Dendritic cell treated with granulocyte-macrophage colony-stimulating factor and Interleukin-4, amounts not matched to agents 40 ng/mL and 50 ng/mL, for 4 days (primary cell): Measurements from ENCODE around the gene FOXA3.
"Not testable (repeated sequence)": the region's sequence is repeated elsewhere in the genome, so short reads cannot be mapped to it uniquely, and the experiment has no call there.

Source experiments
- H3K27ac Mint-ChIP-seq: one replicate; pipeline ENCODE4 v1.8.0; 2022; ENCODE audit warnings: mild to moderate bottlenecking, mixed read lengths
- H3K27me3 Mint-ChIP-seq: one replicate; pipeline ENCODE4 v1.8.0; 2022; ENCODE audit warnings: mild to moderate bottlenecking, mixed read lengths
- H3K36me3 Mint-ChIP-seq: one replicate; pipeline ENCODE4 v1.8.0; 2022; ENCODE audit warnings: low read depth, mixed read lengths
- H3K4me1 Mint-ChIP-seq: one replicate; pipeline ENCODE4 v1.8.0; 2022; ENCODE audit warnings: low read depth, mixed read lengths
- H3K4me3 Mint-ChIP-seq: one replicate; pipeline ENCODE4 v1.8.0; 2022; ENCODE audit warnings: mild to moderate bottlenecking, moderate library complexity, mixed read lengths
- H3K9me3 Mint-ChIP-seq: one replicate; pipeline ENCODE4 v1.8.0; 2022; ENCODE audit warnings: mixed read lengths
- intact Hi-C: fragments of 100-400 bp; cut with micrococcal nuclease; formaldehyde crosslinking; loops from one replicate; pipeline ENCODE4 v1.15.0; 2022

FOXA3 gene

GRCh38 chr19:45884682-45885555 lies 20.8 kb downstream of the FOXA3 start:
- no peak overlapping the region for H3K27ac Mint-ChIP-seq
- peak overlapping the region; percentile 85 for H3K4me3 Mint-ChIP-seq
- peaks cover 20% of the 10 kb centered on the region for H3K27me3 Mint-ChIP-seq
- H3K4me1 Mint-ChIP-seq: peaks cover 29% of the 10 kb centered on the region
- peaks cover 18% of the 10 kb centered on the region for H3K36me3 Mint-ChIP-seq
- H3K9me3 Mint-ChIP-seq: no peaks in the 10 kb centered on the region
- intact Hi-C loops: loop anchor here (5.0 kb wide), 1 partner anchor 68 kb away; the partner anchor contains the start of gene RSPH6A

- intact Hi-C loops: loop anchor here (1.0 kb wide), 1 partner anchor 22 kb away; the partner anchor contains the start of gene SYMPK
- H3K27me3 Mint-ChIP-seq: peaks cover 13% of the 10 kb centered on the region
- H3K4me3 Mint-ChIP-seq: peak within 1 kb of the TSS; percentile 85
- peaks cover 27% of the 10 kb centered on the region for H3K36me3 Mint-ChIP-seq
- no peaks in the 10 kb centered on the region for H3K9me3 Mint-ChIP-seq
- peak within 1 kb of the TSS; percentile 89 for H3K27ac Mint-ChIP-seq
- H3K4me1 Mint-ChIP-seq: peaks cover 34% of the 10 kb centered on the region
Measured at GRCh38 chr19:45885556-45886426, 21.7 kb downstream of the FOXA3 start, which contains the start of gene IRF2BP1. Gene IRF2BP1, minus strand, starts transcription at chr19:45886141. Its CDS starts 367 bp downstream, at chr19:45885774.

- Mint-ChIP-seq H3K27me3 (peaks cover 8% of the 10 kb centered on the region), H3K27ac (peak overlapping the region; percentile 89), H3K9me3 (no peaks in the 10 kb centered on the region), H3K36me3 (peaks cover 35% of the 10 kb centered on the region), H3K4me1 (peaks cover 34% of the 10 kb centered on the region), H3K4me3 (peak overlapping the region; percentile 85)
- intact Hi-C loops: loop anchor here (1.0 kb wide), 1 partner anchor 23 kb away; the partner anchor contains the start of gene SYMPK
Measured at GRCh38 chr19:45886427-45887199, 22.5 kb downstream of the FOXA3 start.

DNA sequence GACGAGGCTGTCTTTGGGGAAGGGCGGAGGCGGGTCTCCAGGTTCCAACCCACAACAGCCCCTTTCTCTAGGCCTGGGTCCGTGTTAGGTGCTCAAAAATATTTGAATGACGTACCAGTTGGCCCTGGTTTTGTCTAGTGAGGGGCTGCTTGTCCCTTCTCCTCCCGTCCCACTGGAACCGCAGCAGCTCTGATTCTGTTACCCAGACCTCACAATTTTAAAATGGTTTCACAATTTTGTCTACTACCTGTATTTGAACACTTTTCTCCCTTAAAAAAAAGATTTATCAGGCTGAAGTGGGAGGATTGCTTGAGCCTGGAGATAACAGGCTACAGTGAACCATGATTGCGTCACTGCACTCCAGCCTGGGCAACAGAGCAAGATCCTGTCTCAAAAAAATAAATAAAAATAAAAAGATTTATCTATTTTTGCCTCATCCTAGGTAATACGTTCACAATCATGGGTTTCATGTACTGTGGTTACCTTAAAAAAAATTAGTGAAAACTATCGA lies 23.1 kb downstream of the FOXA3 start:
- H3K27ac Mint-ChIP-seq: peak overlapping the region; percentile 89

GRCh38 chr19:45889210-45889885 lies 25.2 kb downstream of the FOXA3 start:
- Mint-ChIP-seq H3K36me3 (peaks cover 47% of the 10 kb centered on the region), H3K9me3 (no peaks in the 10 kb centered on the region), H3K4me3 (no peak overlapping the region), H3K27ac (no peak overlapping the region), H3K27me3 (no peaks in the 10 kb centered on the region), H3K4me1 (peaks cover 41% of the 10 kb centered on the region)
- intact Hi-C loops: no loop called here

More for the DNA sequence above, 23.1 kb downstream of the FOXA3 start:
- peak overlapping the region; percentile 85 for H3K4me3 Mint-ChIP-seq
- peaks cover 42% of the 10 kb centered on the region for H3K36me3 Mint-ChIP-seq
- peaks cover 4% of the 10 kb centered on the region for H3K27me3 Mint-ChIP-seq
- intact Hi-C loops: no loop called here
- no peaks in the 10 kb centered on the region for H3K9me3 Mint-ChIP-seq
- peaks cover 39% of the 10 kb centered on the region for H3K4me1 Mint-ChIP-seq

GRCh38 chr19:45890877-45891276 lies 26.8 kb downstream of the FOXA3 start:
- H3K36me3 Mint-ChIP-seq: peaks cover 61% of the 10 kb centered on the region
- H3K4me3 Mint-ChIP-seq: no peak overlapping the region
- peaks cover 39% of the 10 kb centered on the region for H3K4me1 Mint-ChIP-seq
- H3K9me3 Mint-ChIP-seq: no peaks in the 10 kb centered on the region
- no peaks in the 10 kb centered on the region for H3K27me3 Mint-ChIP-seq
- intact Hi-C loops: no loop called here
- no peak overlapping the region for H3K27ac Mint-ChIP-seq

GRCh38 chr19:45895519-45895972 lies 31.4 kb downstream of the FOXA3 start:
- peaks cover 68% of the 10 kb centered on the region for H3K36me3 Mint-ChIP-seq
- intact Hi-C loops: no loop called here
- H3K4me3 Mint-ChIP-seq: no peak overlapping the region
- H3K27me3 Mint-ChIP-seq: no peaks in the 10 kb centered on the region
- peaks cover 48% of the 10 kb centered on the region for H3K4me1 Mint-ChIP-seq
- H3K9me3 Mint-ChIP-seq: no peaks in the 10 kb centered on the region
- H3K27ac Mint-ChIP-seq: peak overlapping the region; percentile 24

GRCh38 chr19:45895983-45896599 lies 32.0 kb downstream of the FOXA3 start:
- peaks cover 68% of the 10 kb centered on the region for H3K36me3 Mint-ChIP-seq
- H3K27me3 Mint-ChIP-seq, intact Hi-C loops, H3K9me3 Mint-ChIP-seq, H3K4me3 Mint-ChIP-seq: not testable (repeated sequence)
- peak overlapping the region; percentile 24 for H3K27ac Mint-ChIP-seq
- H3K4me1 Mint-ChIP-seq: peaks cover 53% of the 10 kb centered on the region

GRCh38 chr19:45897261-45897812 lies 33.2 kb downstream of the FOXA3 start:
- Mint-ChIP-seq H3K9me3 (no peaks in the 10 kb centered on the region), H3K36me3 (peaks cover 67% of the 10 kb centered on the region), H3K4me3 (no peak overlapping the region), H3K27me3 (no peaks in the 10 kb centered on the region), H3K27ac (peak overlapping the region; percentile 27), H3K4me1 (peaks cover 55% of the 10 kb centered on the region)
- intact Hi-C loops: no loop called here

- Mint-ChIP-seq H3K4me3 (no peak overlapping the region), H3K4me1 (peaks cover 43% of the 10 kb centered on the region), H3K27me3 (peaks cover 4% of the 10 kb centered on the region), H3K36me3 (peaks cover 65% of the 10 kb centered on the region), H3K27ac (no peak overlapping the region), H3K9me3 (no peaks in the 10 kb centered on the region)
- intact Hi-C loops: no loop called here
Measured at GRCh38 chr19:45899253-45899652, 35.1 kb downstream of the FOXA3 start.

GRCh38 chr19:45899919-45900589 lies 35.9 kb downstream of the FOXA3 start:
- H3K4me1 Mint-ChIP-seq: peaks cover 40% of the 10 kb centered on the region
- H3K4me3 Mint-ChIP-seq: no peak overlapping the region
- H3K36me3 Mint-ChIP-seq: peaks cover 58% of the 10 kb centered on the region
- intact Hi-C loops: loop anchor here (10.0 kb wide), 1 partner anchor 95 kb away; the partner anchor contains the start of gene CCDC61
- H3K27ac Mint-ChIP-seq: no peak overlapping the region
- H3K27me3 Mint-ChIP-seq: peaks cover 5% of the 10 kb centered on the region
- H3K9me3 Mint-ChIP-seq: no peaks in the 10 kb centered on the region
